Gastroesophageal sphincter (tissue), 3 donors: ENCODE results near the gene IL22RA2.

Experiments used
- CTCF ChIP-seq, 4 experiments: fragments of 200-600 bp in 2 of 4; fragments of 450-650 bp in 2 of 4; sonication (generic) in 1 of 4; IDR thresholded peaks; one replicate each; pipeline ENCODE4 v1.5.1; 2017 to 2019; ENCODE audit warnings: antibody characterized with exemption in 4 of 4, mild to moderate bottlenecking in 2 of 4, moderate library complexity in 2 of 4
- EP300 ChIP-seq: sonication (generic); formaldehyde crosslinking; IDR thresholded peaks from one replicate; pipeline ENCODE4 v1.6.1; 2017; ENCODE audit warnings: antibody characterized with exemption, mild to moderate bottlenecking
- POLR2A ChIP-seq, 2 donors: fragments of 450-650 bp; IDR thresholded peaks; one replicate each; pipeline ENCODE4 v1.6.1; 2017; ENCODE audit warnings: antibody characterized with exemption in 2 of 2, mild to moderate bottlenecking in 2 of 2, moderate library complexity in 1 of 2

GRCh38 chr6:137172734-137173431, 561 bp downstream of the IL22RA2 start:
- TF ChIP-seq EP300 (no peak), CTCF (IDR thresholded peaks at IDR 0.05) (no peak), POLR2A (IDR thresholded peaks at IDR 0.05) (no peak)
